HG03521 (cell line): ENCODE data around the gene SH3RF1.
A peak's percentile ranks its signal among the peaks of the same experiment; 100 is the strongest.
"Not testable (repeated sequence)": the region's sequence is repeated elsewhere in the genome, so short reads cannot be mapped to it uniquely, and the experiment has no call there.

Experiments used
- ATAC-seq: cut with Tn5 transposase; IDR thresholded peaks from one replicate; pipeline ENCODE4 v1.9.1; 2021; ENCODE audit warnings: mild to moderate bottlenecking, moderate library complexity; ENCODE audit not compliant: unreplicated experiment

Gene SH3RF1

GRCh38 chr4:169277838-169278237 lies 7.1 kb upstream of the SH3RF1 start:
- ATAC-seq: not testable (repeated sequence)

GRCh38 chr4:169275180-169275579 lies 4.4 kb upstream of the SH3RF1 start:
- ATAC-seq: no peak

- no peak for ATAC-seq
Measured at GRCh38 chr4:169274033-169274432, 3.3 kb upstream of the SH3RF1 start.

- no peak for ATAC-seq
Measured at GRCh38 chr4:169272265-169272886, 1.6 kb upstream of the SH3RF1 start.

GRCh38 chr4:169271692-169272007 lies 894 bp upstream of the SH3RF1 start:
- peak; percentile 0 for ATAC-seq

DNA sequence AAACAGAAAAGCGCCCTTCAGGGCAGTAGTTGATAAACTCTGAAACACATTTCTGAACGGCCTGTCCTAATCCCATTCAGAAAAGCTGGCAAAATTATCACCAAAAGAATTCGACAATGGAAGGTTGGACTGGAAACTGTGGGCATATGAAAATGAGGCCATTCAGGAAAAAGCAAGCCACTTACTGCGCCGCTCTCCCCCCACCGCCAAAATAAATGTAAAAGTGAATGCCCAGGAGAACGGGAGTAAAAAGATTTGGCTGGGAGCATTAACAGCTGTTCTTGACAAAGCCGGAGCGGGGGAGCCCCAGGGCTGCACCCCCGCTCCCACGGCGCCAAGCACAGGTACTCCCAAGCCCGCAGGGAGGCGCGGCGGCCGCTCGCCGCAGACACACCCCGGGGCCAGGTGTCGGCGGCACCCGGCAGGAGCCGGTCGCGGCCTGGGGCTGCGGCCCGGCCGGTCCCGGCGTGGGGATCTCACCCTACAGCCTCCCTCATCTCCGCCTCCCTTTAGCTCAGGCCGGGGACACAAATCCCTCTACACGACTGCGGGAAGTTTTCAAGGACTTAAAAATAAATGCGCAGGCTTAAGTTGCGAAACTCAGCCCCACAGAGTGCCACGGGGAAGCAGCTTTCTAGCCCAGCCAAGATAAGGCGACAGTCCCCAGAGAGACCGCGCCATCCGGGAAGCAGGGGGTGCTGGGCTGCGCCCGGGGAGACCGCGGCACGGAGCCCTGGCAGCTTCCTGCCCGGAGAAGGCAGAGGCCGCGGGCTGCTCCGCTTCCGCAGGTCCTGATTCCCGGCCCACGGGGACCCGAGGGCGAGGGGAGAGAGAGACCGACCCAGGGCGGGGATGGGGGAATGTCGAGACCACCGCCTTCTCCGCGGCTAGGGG lies 593 bp downstream of the SH3RF1 start:
- peak; percentile 40 for ATAC-seq

- ATAC-seq: no peak
Measured at GRCh38 chr4:169268951-169269760, 1.6 kb downstream of the SH3RF1 start.

DNA sequence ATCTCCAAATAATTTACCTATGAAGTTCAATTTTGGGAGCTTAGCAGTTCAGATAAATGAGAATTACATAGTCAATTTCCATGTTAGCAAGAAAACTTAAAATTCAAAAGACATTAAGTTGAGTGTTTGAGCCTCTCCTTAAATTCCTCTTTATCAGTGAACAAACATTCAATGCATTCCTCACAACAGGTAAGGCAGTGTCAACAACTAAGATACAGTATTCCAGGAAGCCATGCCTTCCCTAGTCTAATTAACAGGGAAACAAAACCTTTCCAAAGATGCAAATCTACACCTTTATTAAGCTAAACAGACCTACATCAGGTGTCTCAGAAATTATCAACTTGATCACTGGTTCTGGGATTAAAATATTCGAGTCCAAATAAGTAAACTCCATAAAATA lies 3.7 kb downstream of the SH3RF1 start:
- no peak for ATAC-seq

DNA sequence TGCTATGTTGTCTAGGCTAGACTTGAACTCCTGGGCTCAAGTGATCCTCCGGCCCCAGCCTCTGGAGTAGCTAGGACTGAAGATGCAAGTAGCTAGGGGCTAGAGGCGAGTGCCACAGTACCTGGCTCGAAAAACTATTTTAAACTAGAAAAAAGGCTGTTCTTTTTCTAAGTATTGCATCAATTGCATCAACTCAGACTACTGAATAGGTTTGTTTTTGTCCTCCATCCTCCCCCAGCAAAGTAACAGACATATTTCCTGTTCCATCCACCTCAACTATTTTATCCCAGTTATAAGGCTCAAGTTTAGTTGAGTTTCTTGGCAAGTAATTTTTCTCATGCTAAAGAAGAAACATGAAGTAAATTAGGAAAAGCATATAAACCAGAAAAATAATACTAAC lies 4.1 kb downstream of the SH3RF1 start:
- ATAC-seq: no peak

- no peak for ATAC-seq
Measured at GRCh38 chr4:169266081-169266480, 4.7 kb downstream of the SH3RF1 start.

- no peak for ATAC-seq
Measured at GRCh38 chr4:169263791-169264392, 6.9 kb downstream of the SH3RF1 start.

DNA sequence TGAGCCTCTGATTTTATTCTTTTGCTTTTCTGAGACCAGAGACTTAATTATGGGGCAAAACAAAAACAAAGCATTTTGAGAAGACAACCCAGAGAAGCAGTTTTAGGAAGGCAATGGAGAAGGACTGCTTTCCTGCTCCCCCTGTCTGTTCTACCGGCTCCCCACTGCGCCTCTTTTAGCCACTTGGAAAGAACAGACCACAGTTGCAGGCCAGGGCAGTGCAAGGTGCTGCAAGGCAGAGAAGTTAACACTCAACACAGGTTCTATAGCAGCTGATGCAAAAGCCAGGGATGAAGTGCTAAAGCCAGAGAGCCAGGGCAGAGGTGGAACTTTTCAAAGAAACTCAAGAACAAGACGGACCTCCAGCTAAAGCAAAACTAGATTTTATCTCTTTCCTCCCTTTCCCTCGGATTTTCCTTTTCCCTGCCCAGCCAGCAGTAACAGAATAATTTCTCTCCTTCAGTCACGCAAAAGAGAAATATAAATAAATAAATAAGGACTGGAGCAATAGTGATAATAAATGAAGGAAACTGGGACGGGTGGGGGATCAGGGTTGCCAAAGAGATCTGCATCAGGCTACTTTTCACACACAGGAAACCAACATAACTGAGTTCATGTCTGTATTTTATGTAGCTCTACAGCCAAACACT lies 10.4 kb downstream of the SH3RF1 start:
- ATAC-seq: no peak

- no peak for ATAC-seq
Measured at GRCh38 chr4:169259271-169259670, 11.5 kb downstream of the SH3RF1 start.

DNA sequence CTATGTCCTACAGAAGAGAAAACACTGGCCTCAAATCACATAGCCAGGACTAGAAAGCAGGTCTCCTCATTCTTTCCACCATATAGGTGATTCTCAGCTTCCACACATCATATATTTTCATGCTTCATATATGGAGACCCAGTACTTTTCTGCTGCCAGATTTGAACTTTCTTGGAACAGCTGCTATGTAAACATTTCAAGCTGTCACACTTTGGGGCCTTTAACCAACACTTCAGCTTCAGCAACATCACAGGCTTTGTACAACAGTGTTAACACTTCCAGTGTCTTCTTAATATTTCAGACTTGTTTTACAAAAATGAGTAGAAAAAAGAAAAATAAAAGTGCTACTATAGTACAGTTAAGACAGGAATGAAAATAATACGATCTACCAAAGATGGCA lies 12.6 kb downstream of the SH3RF1 start:
- no peak for ATAC-seq

GRCh38 chr4:169256856-169257761 lies 13.6 kb downstream of the SH3RF1 start:
- no peak for ATAC-seq

GRCh38 chr4:169256101-169256612 lies 14.6 kb downstream of the SH3RF1 start:
- no peak for ATAC-seq

DNA sequence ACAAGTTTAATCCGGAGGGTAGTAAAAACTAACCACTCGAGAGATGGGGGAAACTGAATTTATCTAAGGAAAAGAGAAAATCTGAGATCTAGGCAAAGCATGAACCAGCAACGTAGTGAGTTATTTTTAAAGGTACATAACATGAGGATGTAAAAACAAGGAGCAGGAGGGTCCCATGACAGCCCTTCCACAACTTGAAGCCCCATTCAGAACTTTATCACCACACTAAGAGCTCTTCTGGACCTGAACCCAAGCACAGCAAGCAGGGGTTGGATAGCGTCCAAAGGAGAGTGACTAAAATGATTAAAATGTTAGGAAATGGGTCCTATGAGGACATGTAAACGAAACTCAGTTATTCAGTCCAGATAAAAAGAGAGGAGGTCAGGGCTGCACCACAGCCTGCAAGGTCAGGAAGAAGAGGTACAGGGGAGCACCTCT lies 16.2 kb downstream of the SH3RF1 start:
- ATAC-seq: no peak

GRCh38 chr4:169253904-169254303 lies 16.9 kb downstream of the SH3RF1 start:
- no peak for ATAC-seq

DNA sequence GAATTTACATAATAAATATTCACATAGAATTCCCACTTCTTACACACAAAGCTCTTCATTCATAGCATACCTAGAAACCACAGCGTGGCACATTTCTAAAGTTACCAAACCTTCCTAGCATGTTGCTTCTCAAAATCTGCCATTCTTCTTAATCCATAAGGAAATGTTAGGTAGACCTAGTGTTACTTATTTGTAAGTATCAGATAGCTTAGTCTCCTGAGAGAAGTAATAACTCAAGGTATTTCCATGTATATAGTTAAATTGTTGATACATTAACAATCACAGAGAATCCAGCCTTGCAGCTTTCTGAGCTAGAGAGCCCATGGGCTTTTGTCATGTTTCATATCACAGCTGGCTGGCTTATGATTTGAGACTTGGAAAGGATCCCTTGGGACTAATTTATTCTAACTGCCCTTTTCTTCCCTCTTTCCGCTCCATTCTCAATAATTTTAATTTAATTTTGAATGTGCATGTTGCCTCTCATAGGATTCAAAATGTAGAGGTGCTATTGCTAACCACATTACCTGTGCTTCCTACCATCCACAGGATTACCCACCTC lies 17.6 kb downstream of the SH3RF1 start:
- no peak for ATAC-seq
